Keratinocyte (primary cell): ENCODE measurements around the gene GMIP. TPM values are rescaled to one million over a fixed set of nuclear protein-coding genes. Genes with fewer than 3 reads are reported as not detected.

ENCODE experiments used
- DNase-seq: peaks from one replicate; pipeline ENCODE4 v3.0.0-alpha.2; 2011; ENCODE audit warnings: low read depth, missing footprints, low spot score
- FAIRE-seq: peaks from 2 replicates; lab custom pipeline; 2011; peaks lifted over from hg19 to GRCh38; lab: Jason Lieb, UNC
- H2AFZ ChIP-seq: 2 replicates; pipeline ENCODE4 v1.6.0; 2012; ENCODE audit warnings: low read length, control low read depth, inconsistent platforms; ENCODE audit not compliant: control insufficient read depth
- H3K27ac ChIP-seq: 2 replicates; pipeline ENCODE4 v1.5.1; 2011; ENCODE audit warnings: low read length; ENCODE audit not compliant: control insufficient read depth, insufficient read depth
- H3K27me3 ChIP-seq: 3 replicates; pipeline ENCODE4 v1.6.0; 2011; ENCODE audit warnings: low read length; ENCODE audit not compliant: control insufficient read depth, insufficient read depth; ENCODE audit errors: extremely low read depth
- H3K36me3 ChIP-seq, 2 experiments: 2 replicates in 1 of 2; 3 replicates in 1 of 2; pipeline ENCODE4 v1.5.1; 2011; ENCODE audit warnings: low read length in 2 of 2, mild to moderate bottlenecking in 1 of 2; ENCODE audit not compliant: control insufficient read depth in 2 of 2, insufficient read depth in 2 of 2; ENCODE audit errors: extremely low read depth in 1 of 2
- H3K4me1 ChIP-seq: 3 replicates; pipeline ENCODE4 v1.5.1; 2011; ENCODE audit warnings: low read length; ENCODE audit not compliant: control insufficient read depth, insufficient read depth; ENCODE audit errors: extremely low read depth
- H3K4me2 ChIP-seq: 3 replicates; pipeline ENCODE4 v1.6.0; 2011; ENCODE audit warnings: low read depth, low read length; ENCODE audit not compliant: control insufficient read depth, insufficient read depth; ENCODE audit errors: extremely low read depth
- H3K4me3 ChIP-seq, 3 experiments: fragments of 200-600 bp in 1 of 3; sonication (generic) in 1 of 3; 2 replicates in 2 of 3; 3 replicates in 1 of 3; pipeline ENCODE4 v1.5.1; 2011 to 2016; ENCODE audit warnings: low read length in 3 of 3, mild to moderate bottlenecking in 3 of 3, control low read depth in 2 of 3, inconsistent platforms in 1 of 3, low read depth in 1 of 3, mixed read lengths in 1 of 3, mixed run types in 1 of 3, moderate library complexity in 1 of 3; ENCODE audit not compliant: control insufficient read depth in 2 of 3, insufficient read depth in 2 of 3; ENCODE audit errors: extremely low read depth in 1 of 3
- H3K79me2 ChIP-seq: 2 replicates; pipeline ENCODE4 v1.6.0; 2012; ENCODE audit warnings: low read length; ENCODE audit not compliant: control insufficient read depth, insufficient read depth
- H3K9ac ChIP-seq: 3 replicates; pipeline ENCODE4 v1.6.0; 2011; ENCODE audit warnings: low read length; ENCODE audit not compliant: control insufficient read depth, insufficient read depth; ENCODE audit errors: extremely low read depth
- H3K9me1 ChIP-seq: 3 replicates; pipeline ENCODE4 v1.6.0; 2011; ENCODE audit warnings: low read length; ENCODE audit not compliant: control insufficient read depth, insufficient read depth; ENCODE audit errors: extremely low read depth
- H3K9me3 ChIP-seq: 2 replicates; pipeline ENCODE4 v1.5.1; 2012; ENCODE audit warnings: low read depth, low read length; ENCODE audit not compliant: control insufficient read depth
- H4K20me1 ChIP-seq: 3 replicates; pipeline ENCODE4 v1.6.0; 2011; ENCODE audit warnings: low read length; ENCODE audit not compliant: control insufficient read depth, insufficient read depth; ENCODE audit errors: extremely low read depth
- CTCF ChIP-seq, 3 experiments: IDR thresholded peaks in 1 of 3; conservative IDR thresholded peaks in 1 of 3; optimal IDR thresholded peaks in 1 of 3; 2 replicates in 2 of 3; 3 replicates in 1 of 3; pipeline versions ENCODE3 to v1.5.1; 2011; ENCODE audit warnings: low read length in 3 of 3, mild to moderate bottlenecking in 3 of 3, moderate library complexity in 2 of 3, control low read depth in 1 of 3, inconsistent platforms in 1 of 3; ENCODE audit not compliant: insufficient read depth in 2 of 3; ENCODE audit errors: extremely low read depth in 1 of 3
- EZH2 ChIP-seq: IDR thresholded peaks from one replicate; pipeline ENCODE4 v1.6.1; 2012; ENCODE audit warnings: inconsistent platforms, mild to moderate bottlenecking, low read length, moderate library complexity
- dilution Hi-C: fragments of 300-500 bp; cut with MboI; formaldehyde crosslinking; loops from one replicate; pipeline ENCODE4 v1.7.0; 2020; ENCODE audit warnings: low sequenced_read_pairs; ENCODE audit not compliant: extremely low pct_ligation_motif_present
- polyA plus RNA-seq, 5 experiments: library from polyadenylated mRNA; depleted of rRNA in 3 of 5; stranded (reverse) in 3 of 5; stranded (forward) in 1 of 5; unstranded in 1 of 5; fragments of >200 nt; gene quantifications; 1 replicate in 1 of 5; 2 replicates in 3 of 5; 3 replicates in 1 of 5; pipeline versions ENCODE4 v1.2.1 to v1.2.3, GENCODE V29; 2011 to 2012; ENCODE audit warnings: missing spikeins in 2 of 5, low read depth in 1 of 5, low replicate concordance in 1 of 5

The GMIP gene
- polyA plus RNA-seq, 1 donor (not counting 4 experiments of a cell fraction or from before 2014, with no cell fraction given): 5.0 TPM

GRCh38 chr19:19597809-19598306, 45.6 kb downstream of the GMIP start:
- H3K27me3 ChIP-seq: no peaks in the 10 kb centered on the region
- no peaks in the 10 kb centered on the region for H3K79me2 ChIP-seq
- peaks cover 16% of the 10 kb centered on the region for H3K4me1 ChIP-seq
- DNase-seq (no peak), FAIRE-seq (no peak)
- no peaks in the 10 kb centered on the region for H3K9me1 ChIP-seq
- H2AFZ ChIP-seq: no peak overlapping the region
- no peaks in the 10 kb centered on the region for H3K36me3 ChIP-seq
- H3K9ac ChIP-seq: no peak overlapping the region
- dilution Hi-C loops: no loop called here
- H3K4me3 ChIP-seq: no peak overlapping the region
- H3K9me3 ChIP-seq: no peaks in the 10 kb centered on the region
- TF ChIP-seq EZH2 (no peak), CTCF (optimal IDR thresholded peaks at IDR 0.05 in 1 of 3, IDR thresholded peaks at IDR 0.05 in 1 of 3, conservative IDR thresholded peaks at IDR 0.05 in 1 of 3; ENCODE audit: extremely low read depth in 1 of 3, insufficient read depth in 2 of 3, low read length in 3 of 3) (no peak)
- H4K20me1 ChIP-seq: no peaks in the 10 kb centered on the region
- no peak overlapping the region for H3K27ac ChIP-seq
- no peak overlapping the region for H3K4me2 ChIP-seq

- TF ChIP-seq CTCF (optimal IDR thresholded peaks at IDR 0.05 in 1 of 3, IDR thresholded peaks at IDR 0.05 in 1 of 3, conservative IDR thresholded peaks at IDR 0.05 in 1 of 3; ENCODE audit: extremely low read depth in 1 of 3, insufficient read depth in 2 of 3, low read length in 3 of 3): peak in 1 of 3 experiments; percentile 8
- no peak for TF ChIP-seq EZH2
- no peaks in the 10 kb centered on the region for H3K79me2 ChIP-seq
- DNase-seq (no peak), FAIRE-seq (no peak)
- no peaks in the 10 kb centered on the region for H3K9me1 ChIP-seq
- H3K4me3 ChIP-seq: no peak overlapping the region
- H3K27ac ChIP-seq: peak overlapping the region; percentile 20
- peaks cover 23% of the 10 kb centered on the region for H3K4me1 ChIP-seq
- no peaks in the 10 kb centered on the region for H3K27me3 ChIP-seq
- no peaks in the 10 kb centered on the region for H3K36me3 ChIP-seq
- dilution Hi-C loops: no loop called here
- H2AFZ ChIP-seq: peak overlapping the region; percentile 9
- H4K20me1 ChIP-seq: no peaks in the 10 kb centered on the region
- peak overlapping the region; percentile 45 for H3K4me2 ChIP-seq
- H3K9ac ChIP-seq: peak overlapping the region; percentile 15
- H3K9me3 ChIP-seq: no peaks in the 10 kb centered on the region
These were observed 48.2 kb downstream of the GMIP start for GRCh38 chr19:19595171-19595701.
